H1 (cell line): ENCODE results near the gene ASTN2. TPM values are rescaled to one million over a fixed set of nuclear protein-coding genes. Genes with fewer than 3 reads are reported as not detected.

Source experiments
- CTCF ChIA-PET: fragments of 300-600 bp; sonication (Branson Sonifier 250); formaldehyde crosslinking; loops from one replicate; lab custom pipeline; 2021; ENCODE audit not compliant: partially characterized antibody; lab: Charles Lee
- POLR2A ChIA-PET: fragments of 300-600 bp; sonication (Branson Sonifier 250); formaldehyde crosslinking; loops from one replicate; lab custom pipeline; 2021; ENCODE audit warnings: inconsistent platforms; ENCODE audit not compliant: partially characterized antibody; lab: Charles Lee
- DNase-seq, 2 experiments: peaks; one replicate each; pipeline versions ENCODE4 v3.0.0 to v3.0.0-alpha.2; 2010 to 2022; ENCODE audit warnings: low spot score in 2 of 2, low read depth in 1 of 2, mixed read lengths in 1 of 2
- FAIRE-seq: peaks from 2 replicates; lab custom pipeline; 2011; peaks lifted over from hg19 to GRCh38; lab: Jason Lieb, UNC
- H2AFZ ChIP-seq: 2 replicates; pipeline ENCODE4 v1.8.1; 2012; ENCODE audit warnings: low read length, inconsistent platforms
- H2AK5ac ChIP-seq: 2 replicates; pipeline ENCODE4 v1.6.1; 2013; ENCODE audit warnings: low read depth, low read length
- H2BK120ac ChIP-seq: replicated peaks from 2 replicates; pipeline ENCODE3; 2013; ENCODE audit warnings: low read depth, low read length, inconsistent platforms
- H2BK12ac ChIP-seq: 2 replicates; pipeline ENCODE4 v1.6.1; 2013; ENCODE audit warnings: low read depth, low read length
- H2BK15ac ChIP-seq: 2 replicates; pipeline ENCODE4 v1.6.1; 2013; ENCODE audit warnings: low read length
- H2BK20ac ChIP-seq: 2 replicates; pipeline ENCODE4 v1.6.1; 2013; ENCODE audit warnings: low read length
- H2BK5ac ChIP-seq: 2 replicates; pipeline ENCODE4 v1.6.1; 2013; ENCODE audit warnings: low read depth, low read length
- H3K14ac ChIP-seq: 2 replicates; pipeline ENCODE4 v1.6.1; 2013; ENCODE audit warnings: inconsistent platforms; ENCODE audit not compliant: insufficient read length
- H3K18ac ChIP-seq: 2 replicates; pipeline ENCODE4 v1.6.1; 2013; ENCODE audit warnings: low read length; ENCODE audit errors: extremely low read depth
- H3K23ac ChIP-seq: 2 replicates; pipeline ENCODE4 v1.6.1; 2013; ENCODE audit warnings: inconsistent platforms; ENCODE audit not compliant: insufficient read length
- H3K23me2 ChIP-seq: 2 replicates; pipeline ENCODE4 v1.6.1; 2013; ENCODE audit warnings: low read depth, low read length
- H3K27ac ChIP-seq: 2 replicates; pipeline ENCODE4 v1.6.1; 2011; ENCODE audit warnings: low read depth, low read length, inconsistent platforms
- H3K27me3 ChIP-seq, 4 experiments: replicated peaks in 1 of 4; 1 replicate in 1 of 4; 2 replicates in 3 of 4; pipeline versions ENCODE4 v1.6.1 to v1.8.1; 2011 to 2013; ENCODE audit warnings: low read length in 3 of 4, mild to moderate bottlenecking in 3 of 4, inconsistent platforms in 2 of 4, mixed read lengths in 2 of 4, moderate library complexity in 1 of 4; ENCODE audit not compliant: control insufficient read depth in 3 of 4, insufficient read depth in 3 of 4; ENCODE audit errors: extremely low read depth in 1 of 4
- H3K36me3 ChIP-seq, 4 experiments: 2 replicates each; pipeline versions ENCODE4 v1.6.1 to v1.8.1; 2011 to 2013; ENCODE audit warnings: mild to moderate bottlenecking in 4 of 4, low read length in 3 of 4, moderate library complexity in 2 of 4, control low read depth in 1 of 4, inconsistent platforms in 1 of 4; ENCODE audit not compliant: insufficient read depth in 4 of 4, control insufficient read depth in 2 of 4
- H3K4ac ChIP-seq: replicated peaks from 2 replicates; pipeline ENCODE3; 2013; ENCODE audit warnings: low read length, low read depth, mixed read lengths, inconsistent platforms; ENCODE audit not compliant: insufficient read length
- H3K4me1 ChIP-seq, 4 experiments: replicated peaks in 1 of 4; 1 replicate in 1 of 4; 2 replicates in 3 of 4; pipeline versions ENCODE4 v1.6.1 to v1.8.1; 2011 to 2013; ENCODE audit warnings: low read length in 3 of 4, inconsistent platforms in 2 of 4, mixed read lengths in 1 of 4; ENCODE audit not compliant: insufficient read depth in 4 of 4, control insufficient read depth in 3 of 4
- H3K4me2 ChIP-seq, 2 experiments: 2 replicates each; pipeline versions ENCODE4 v1.6.1 to v1.8.1; 2011 to 2013; ENCODE audit warnings: low read depth in 2 of 2, low read length in 2 of 2, control low read depth in 1 of 2, inconsistent platforms in 1 of 2, mild to moderate bottlenecking in 1 of 2; ENCODE audit not compliant: insufficient read depth in 1 of 2
- H3K4me3 ChIP-seq, 4 experiments: fragments of 200-600, 300-600 bp in 1 of 4; sonication (generic), shearing (Covaris generic), sonication (Bioruptor Twin) in 1 of 4; 2 replicates each; pipeline versions ENCODE4 v1.5.1 to v1.8.1; 2011 to 2016; ENCODE audit warnings: low read length in 4 of 4, low read depth in 3 of 4, control low read depth in 2 of 4, inconsistent platforms in 2 of 4, mild to moderate bottlenecking in 2 of 4, mixed read lengths in 1 of 4, moderate library complexity in 1 of 4; ENCODE audit not compliant: insufficient read depth in 2 of 4; ENCODE audit errors: extremely low read depth in 1 of 4
- H3K56ac ChIP-seq: replicated peaks from 2 replicates; pipeline ENCODE3; 2013; ENCODE audit warnings: low read depth, mild to moderate bottlenecking, mixed read lengths, low read length, inconsistent platforms; ENCODE audit not compliant: insufficient read length
- H3K79me1 ChIP-seq: 2 replicates; pipeline ENCODE4 v1.6.1; 2013; ENCODE audit warnings: low read depth, low read length, control low read depth
- H3K79me2 ChIP-seq, 2 experiments: 2 replicates each; pipeline versions ENCODE4 v1.6.1 to v1.8.1; 2012 to 2013; ENCODE audit warnings: low read length in 2 of 2, mild to moderate bottlenecking in 2 of 2, inconsistent platforms in 1 of 2; ENCODE audit not compliant: insufficient read depth in 2 of 2, control insufficient read depth in 1 of 2
- H3K9ac ChIP-seq, 4 experiments: replicated peaks in 1 of 4; 1 replicate in 1 of 4; 2 replicates in 3 of 4; pipeline versions ENCODE4 v1.6.1 to v1.8.1; 2011 to 2013; ENCODE audit warnings: low read depth in 3 of 4, low read length in 3 of 4, control low read depth in 2 of 4, mild to moderate bottlenecking in 2 of 4, moderate library complexity in 2 of 4, inconsistent platforms in 1 of 4; ENCODE audit errors: extremely low read depth in 1 of 4
- H3K9me3 ChIP-seq, 2 experiments: 2 replicates each; pipeline versions ENCODE4 v1.6.1 to v1.8.1; 2012 to 2013; ENCODE audit warnings: mild to moderate bottlenecking in 2 of 2, moderate library complexity in 2 of 2, control low read depth in 1 of 2, inconsistent platforms in 1 of 2, low read depth in 1 of 2, low read length in 1 of 2, mixed read lengths in 1 of 2; ENCODE audit not compliant: insufficient read depth in 2 of 2
- H4K20me1 ChIP-seq, 2 experiments: replicated peaks in 1 of 2; 2 replicates each; pipeline versions ENCODE3 to v1.8.1; 2011 to 2013; ENCODE audit warnings: inconsistent platforms in 2 of 2, low read length in 2 of 2, mild to moderate bottlenecking in 1 of 2; ENCODE audit not compliant: insufficient read depth in 2 of 2, control insufficient read depth in 1 of 2
- H4K5ac ChIP-seq: 2 replicates; pipeline ENCODE4 v1.6.1; 2013; ENCODE audit warnings: low read length, low read depth, mixed read lengths, inconsistent platforms; ENCODE audit not compliant: insufficient read length
- H4K8ac ChIP-seq: 2 replicates; pipeline ENCODE4 v1.8.0; 2013; ENCODE audit warnings: mild to moderate bottlenecking, moderate library complexity, low read length, inconsistent platforms; ENCODE audit not compliant: insufficient read depth; ENCODE audit errors: extremely low read depth
- H4K91ac ChIP-seq: replicated peaks from 2 replicates; pipeline ENCODE3; 2013; ENCODE audit warnings: low read length, mixed read lengths, inconsistent platforms; ENCODE audit not compliant: insufficient read length
- CEBPB ChIP-seq: IDR thresholded peaks from 2 replicates; pipeline ENCODE4 v1.6.1; 2012; ENCODE audit warnings: low read depth, low read length
- CREB1 ChIP-seq: IDR thresholded peaks from 2 replicates; pipeline ENCODE4 v1.6.1; 2012; ENCODE audit warnings: inconsistent platforms
- EZH2 ChIP-seq: fragments of 200-600 bp; sonication (generic); IDR thresholded peaks from 2 replicates; pipeline ENCODE4 v1.7.1; 2012; ENCODE audit warnings: low read depth, mild to moderate bottlenecking, moderate library complexity, low read length, inconsistent platforms; ENCODE audit not compliant: severe bottlenecking
- SIN3A ChIP-seq, 2 experiments: IDR thresholded peaks in 1 of 2; conservative IDR thresholded peaks in 1 of 2; 2 replicates each; pipeline ENCODE4 v1.6.1; 2011 to 2012; ENCODE audit warnings: low read length in 2 of 2, improper control_type of control experiment in 1 of 2, low read depth in 1 of 2, mild to moderate bottlenecking in 1 of 2
- SP4 ChIP-seq: IDR thresholded peaks from 2 replicates; pipeline ENCODE4 v1.6.1; 2012; ENCODE audit warnings: low read length, inconsistent platforms
- TAF1 ChIP-seq: IDR thresholded peaks from 2 replicates; pipeline ENCODE4 v1.6.1; 2011; ENCODE audit warnings: mild to moderate bottlenecking, low read depth, low read length
- WGBS, 2 experiments: shearing (Covaris generic) in 1 of 2; methylation state at CpG; one replicate each; pipeline versions ENCODE4 v1.1.6 to v1.1.7; 2013 to 2015; ENCODE audit warnings: low lambda C conversion rate in 2 of 2, mixed read lengths in 2 of 2, inconsistent platforms in 1 of 2, low coverage in 1 of 2, missing lambda C conversion rate in 1 of 2; ENCODE audit not compliant: insufficient replicate concordance in 2 of 2, insufficient coverage in 1 of 2, insufficient read length in 1 of 2; ENCODE audit errors: extremely low coverage in 1 of 2, missing lambda C conversion rate in 1 of 2; 5-methylcytosine and 5-hydroxymethylcytosine counted together
- polyA plus RNA-seq, 7 experiments: library from polyadenylated mRNA; depleted of rRNA in 3 of 7; stranded (reverse) in 5 of 7; unstranded in 2 of 7; fragments of >200 nt in 5 of 7; fragments of 200-250 nt in 2 of 7; gene quantifications; 1 replicate in 5 of 7; 2 replicates in 1 of 7; 4 replicates in 1 of 7; pipeline versions ENCODE4 v1.2.1 to v1.2.3, GENCODE V29; 2011 to 2013; ENCODE audit warnings: missing spikeins in 2 of 7, mixed read lengths in 2 of 7
- total RNA-seq: library from RNA; stranded (reverse); fragmentation: NEBNext Ultra II Directional; extraction: Animal tissue kit (Norgen Biotek cat#: 25700); gene quantifications from 2 replicates; pipeline ENCODE4 v1.2.1, GENCODE V29; 2021

The ASTN2 gene
- total and polyA plus RNA-seq, 2 of the 8 experiments (the other 6 are each of a cell fraction or from before 2014, with no cell fraction given) = 8.2 to 13.7 TPM

GRCh38 chr9:116461632-116462031, 953.2 kb downstream of the ASTN2 start:
- H3K4me1 ChIP-seq = peaks cover 0 to 10% (median 2%) of the 10 kb centered on the region in 4 experiments; a peak in 3 of 7 replicates
- H3K9ac ChIP-seq = no peak overlapping the region
- no peaks in the 10 kb centered on the region for H3K36me3 ChIP-seq
- CTCF ChIA-PET = interaction anchor here (0.9 to 1.1 kb wide), 3 partner anchors 17 to 309 kb away, joined by 3 to 4 read pairs (median 3); no protein-coding TSS in a partner anchor
- H3K56ac ChIP-seq = no peak overlapping the region
- no peak overlapping the region for H2BK20ac ChIP-seq
- no peak overlapping the region for H2BK120ac ChIP-seq
- no peak overlapping the region for H2BK15ac ChIP-seq
- no peak overlapping the region for H3K23ac ChIP-seq
- no peak overlapping the region for H2AFZ ChIP-seq
- H2AK5ac ChIP-seq = no peak overlapping the region
- H4K5ac ChIP-seq = no peak overlapping the region
- 94% methylated on average over 3 of the region's 3 CpGs; no CpG with 5 or more reads in 1 of the 2 experiments for WGBS, 2 experiments
- H3K14ac ChIP-seq = no peak overlapping the region
- H2BK12ac ChIP-seq = no peak overlapping the region
- no peak for FAIRE-seq
- H3K9me3 ChIP-seq = peaks cover under 1 to 2% of the 10 kb centered on the region in 2 experiments; a peak in 1 of 4 replicates
- no peak overlapping the region for H3K4me2 ChIP-seq
- H3K18ac ChIP-seq = no peak overlapping the region
- peak in 1 of 2 experiments; percentile 7 for DNase-seq
- TF ChIP-seq EZH2 = no peak
- no peak for TF ChIP-seq SIN3A (conservative IDR thresholded peaks at IDR 0.05 in 1 of 2, IDR thresholded peaks at IDR 0.05 in 1 of 2; ENCODE audit: low read depth in 1 of 2, low read length in 2 of 2)
- no peak for TF ChIP-seq SP4
- no peak for TF ChIP-seq TAF1
- TF ChIP-seq CEBPB = no peak
- TF ChIP-seq CREB1 = no peak
- no peak overlapping the region for H4K91ac ChIP-seq
- no peaks in the 10 kb centered on the region; the same call in 1 of the 2 replicates for H3K23me2 ChIP-seq
- H4K20me1 ChIP-seq = no peaks in the 10 kb centered on the region
- H3K79me2 ChIP-seq = no peaks in the 10 kb centered on the region
- no peak overlapping the region for H2BK5ac ChIP-seq
- no peak overlapping the region for H3K4me3 ChIP-seq
- no peaks in the 10 kb centered on the region for H3K79me1 ChIP-seq
- POLR2A ChIA-PET = no interaction called here
- no peaks in the 10 kb centered on the region for H3K27me3 ChIP-seq
- H3K27ac ChIP-seq = no peak overlapping the region
- H3K4ac ChIP-seq = no peak overlapping the region
- H4K8ac ChIP-seq = no peak overlapping the region
